ENCODE measurements around the gene FLNB. TPM values are rescaled to one million over a fixed set of nuclear protein-coding genes. Genes with fewer than 3 reads are reported as not detected.
"Not testable (repeated sequence)": the region's sequence is repeated elsewhere in the genome, so short reads cannot be mapped to it uniquely, and the experiment has no call there.

The FLNB gene
- total RNA-seq, 2 experiments from 2014 or later, result 26.3 to 28.4 TPM

GRCh38 chr3:58200846-58201355 lies 192.7 kb downstream of the FLNB start:
- Mint-ChIP-seq H3K36me3 (ENCODE audit: low read depth) (peaks cover 3% of the 10 kb centered on the region), H3K27me3 (peaks cover 4% of the 10 kb centered on the region), H3K27ac (no peak overlapping the region), H3K4me3 (no peak overlapping the region), H3K4me1 (ENCODE audit: low read depth) (peaks cover 5% of the 10 kb centered on the region), H3K9me3 (peaks cover 3% of the 10 kb centered on the region)
- CTCF ChIA-PET, result interaction anchor here (0.8 to 6.3 kb wide), 9 partner anchors 12 to 192 kb away, joined by 3 to 30 read pairs (median 3); partner anchors contain the start of gene FLNB
- intact Hi-C loops (cut with micrococcal nuclease), result no loop called here
- ATAC-seq, result no peak
- POLR2A ChIA-PET, result interaction anchor here (0.9 kb wide), 1 partner anchor 9 kb away, joined by 3 read pairs; the partner anchor contains the start of gene DNASE1L3
- DNase-seq, result no peak
- no peak for TF ChIP-seq CTCF (IDR thresholded peaks at IDR 0.05)

GRCh38 chr3:58201451-58201850 lies 193.2 kb downstream of the FLNB start:
- H3K27ac Mint-ChIP-seq; H3K36me3 Mint-ChIP-seq (ENCODE audit: low read depth); DNase-seq; POLR2A ChIA-PET; intact Hi-C loops (cut with micrococcal nuclease); H3K4me3 Mint-ChIP-seq; H3K27me3 Mint-ChIP-seq; H3K9me3 Mint-ChIP-seq; ATAC-seq: not testable (repeated sequence)
- CTCF ChIA-PET, result interaction anchor here (0.9 to 6.3 kb wide), 5 partner anchors 11 to 24 kb away, joined by 3 to 30 read pairs (median 5); no protein-coding TSS in a partner anchor
- peaks cover 10% of the 10 kb centered on the region for H3K4me1 Mint-ChIP-seq (ENCODE audit: low read depth)

GRCh38 chr3:58202917-58203360 lies 194.7 kb downstream of the FLNB start:
- intact Hi-C loops (cut with micrococcal nuclease), result no loop called here
- peaks cover 3% of the 10 kb centered on the region for H3K9me3 Mint-ChIP-seq

GRCh38 chr3:58203541-58203940 lies 195.3 kb downstream of the FLNB start:
- peaks cover 16% of the 10 kb centered on the region for H3K4me1 Mint-ChIP-seq (ENCODE audit: low read depth)
- DNase-seq (no peak), ATAC-seq (no peak)
- TF ChIP-seq CTCF (IDR thresholded peaks at IDR 0.05), result no peak
- H3K36me3 Mint-ChIP-seq (ENCODE audit: low read depth), result peaks cover 3% of the 10 kb centered on the region
- H3K27me3 Mint-ChIP-seq, result peaks cover 4% of the 10 kb centered on the region
- no peak overlapping the region for H3K4me3 Mint-ChIP-seq
- peaks cover 3% of the 10 kb centered on the region for H3K9me3 Mint-ChIP-seq
- intact Hi-C loops (cut with micrococcal nuclease), result no loop called here
- no peak overlapping the region for H3K27ac Mint-ChIP-seq
- ChIA-PET CTCF (interaction anchor here (1.0 to 6.3 kb wide), 4 partner anchors 9 to 36 kb away, joined by 3 to 30 read pairs (median 12); no protein-coding TSS in a partner anchor), POLR2A (no interaction called here)

More at GRCh38 chr3:58202917-58203360, 194.7 kb downstream of the FLNB start:
- H3K27ac Mint-ChIP-seq, result no peak overlapping the region
- peaks cover 16% of the 10 kb centered on the region for H3K4me1 Mint-ChIP-seq (ENCODE audit: low read depth)
- H3K36me3 Mint-ChIP-seq (ENCODE audit: low read depth), result peaks cover 3% of the 10 kb centered on the region
- H3K4me3 Mint-ChIP-seq, result no peak overlapping the region
- H3K27me3 Mint-ChIP-seq, result peaks cover 4% of the 10 kb centered on the region
- TF ChIP-seq CTCF (IDR thresholded peaks at IDR 0.05), result no peak
- ChIA-PET POLR2A (interaction anchor here (0.6 kb wide), 1 partner anchor 143 kb away, joined by 4 read pairs; no protein-coding TSS in a partner anchor), CTCF (interaction anchor here (1.0 to 6.3 kb wide), 4 partner anchors 14 to 103 kb away, joined by 3 to 30 read pairs (median 12); partner anchors contain the start of genes HTD2 and RPP14)
- DNase-seq (no peak), ATAC-seq (no peak)

- Mint-ChIP-seq H3K4me3 (no peak overlapping the region), H3K27me3 (peaks cover 8% of the 10 kb centered on the region), H3K36me3 (ENCODE audit: low read depth) (peaks cover 3% of the 10 kb centered on the region), H3K27ac (no peak overlapping the region), H3K4me1 (ENCODE audit: low read depth) (peaks cover 16% of the 10 kb centered on the region), H3K9me3 (peaks cover 3% of the 10 kb centered on the region)
- POLR2A ChIA-PET, result interaction anchor here (1.3 kb wide), 1 partner anchor 10 kb away, joined by 4 read pairs; no protein-coding TSS in a partner anchor
- no peak for ATAC-seq
- CTCF ChIA-PET, result interaction anchor here (0.8 to 1.5 kb wide), 5 partner anchors 9 to 95 kb away, joined by 3 to 8 read pairs (median 4); no protein-coding TSS in a partner anchor
- TF ChIP-seq CTCF (IDR thresholded peaks at IDR 0.05), result no peak
- no peak for DNase-seq
- intact Hi-C loops (cut with micrococcal nuclease), result no loop called here
Measured at GRCh38 chr3:58204720-58205119, 196.5 kb downstream of the FLNB start.
